IMR-90 (cell line): ENCODE measurements around the gene NT5C. TPM values are rescaled to one million over a fixed set of nuclear protein-coding genes. Genes with fewer than 3 reads are reported as not detected.
A peak's percentile ranks its signal among the peaks of the same experiment; 100 is the strongest.

ENCODE experiments used
- ATAC-seq: fragments of 200-7000 bp; cut with Tn5 transposase; 2 replicates; pipeline ENCODE4 v1.9.1; 2020; ENCODE audit warnings: low read depth, mild to moderate bottlenecking, moderate library complexity
- BruUV-seq: library from RNA; stranded (reverse); fragments of 400-500 nt; replicated peaks from 2 replicates; lab custom pipeline; 2021; lab: Mats Ljungman, UMichigan
- CTCF ChIA-PET: fragments of 300-600 bp; formaldehyde crosslinking; extraction: SDS; loops from one replicate; lab custom pipeline; 2021; ENCODE audit warnings: antibody characterized with exemption; lab: Yijun Ruan, JAX
- POLR2A ChIA-PET: fragments of 300-600 bp; sonication (Branson Sonifier 250); formaldehyde crosslinking; loops from one replicate; lab custom pipeline; 2022; ENCODE audit warnings: antibody characterized with exemption; ENCODE audit not compliant: unreplicated experiment; lab: Charles Lee
- DNase-seq: peaks from one replicate; pipeline ENCODE4 v3.0.0; 2013
- H2AFZ ChIP-seq: replicated peaks from 2 replicates; pipeline ENCODE3; 2013; ENCODE audit warnings: low read length, mild to moderate bottlenecking; ENCODE audit not compliant: poor library complexity
- H2AK5ac ChIP-seq: 2 replicates; pipeline ENCODE4 v1.6.1; 2013; ENCODE audit warnings: low read depth, low read length, inconsistent platforms
- H2AK9ac ChIP-seq: replicated peaks from 2 replicates; pipeline ENCODE3; 2013; ENCODE audit warnings: mild to moderate bottlenecking, low read depth, low read length, moderate library complexity; ENCODE audit not compliant: poor library complexity
- H2BK120ac ChIP-seq: 2 replicates; pipeline ENCODE4 v1.6.1; 2013; ENCODE audit warnings: low read depth, low read length, inconsistent platforms
- H2BK15ac ChIP-seq: 3 replicates; pipeline ENCODE4 v1.6.1; 2013; ENCODE audit warnings: low read depth, low read length, inconsistent platforms
- H2BK20ac ChIP-seq: 2 replicates; pipeline ENCODE4 v1.6.1; 2013; ENCODE audit warnings: low read depth, mild to moderate bottlenecking, inconsistent platforms, low read length, moderate library complexity
- H2BK5ac ChIP-seq: 2 replicates; pipeline ENCODE4 v1.6.1; 2013; ENCODE audit warnings: mild to moderate bottlenecking, low read depth, low read length, inconsistent platforms; ENCODE audit not compliant: poor library complexity, severe bottlenecking
- H3K14ac ChIP-seq: replicated peaks from 2 replicates; pipeline ENCODE4 v1.6.1; 2013; ENCODE audit warnings: low read depth, low read length, inconsistent platforms
- H3K18ac ChIP-seq: 2 replicates; pipeline ENCODE4 v1.6.1; 2013; ENCODE audit warnings: low read depth, low read length, control low read depth
- H3K23ac ChIP-seq: 2 replicates; pipeline ENCODE4 v1.6.1; 2013; ENCODE audit warnings: low read depth, low read length, inconsistent platforms
- H3K27ac ChIP-seq: 2 replicates; pipeline ENCODE4 v1.5.1; 2013; ENCODE audit warnings: mild to moderate bottlenecking, control low read depth, low read length; ENCODE audit not compliant: insufficient read depth
- H3K27me3 ChIP-seq: 2 replicates; pipeline ENCODE4 v1.6.1; 2013; ENCODE audit warnings: low read length; ENCODE audit not compliant: control insufficient read depth, insufficient read depth
- H3K36me3 ChIP-seq: 2 replicates; pipeline ENCODE4 v1.6.1; 2013; ENCODE audit warnings: low read length, mixed read lengths; ENCODE audit not compliant: control insufficient read depth, insufficient read depth
- H3K4ac ChIP-seq: 2 replicates; pipeline ENCODE4 v1.6.1; 2013; ENCODE audit warnings: low read depth, low read length, inconsistent platforms
- H3K4me1 ChIP-seq: 2 replicates; pipeline ENCODE4 v1.6.1; 2013; ENCODE audit warnings: low read length, mixed read lengths; ENCODE audit not compliant: control insufficient read depth, insufficient read depth
- H3K4me2 ChIP-seq: 2 replicates; pipeline ENCODE4 v1.6.1; 2013; ENCODE audit warnings: low read depth, mild to moderate bottlenecking, control low read depth, low read length, moderate library complexity
- H3K4me3 ChIP-seq: 2 replicates; pipeline ENCODE4 v1.5.1; 2013; ENCODE audit warnings: low read depth, mild to moderate bottlenecking, control low read depth, low read length, moderate library complexity; ENCODE audit not compliant: insufficient read depth
- H3K56ac ChIP-seq: 2 replicates; pipeline ENCODE4 v1.6.1; 2013; ENCODE audit warnings: low read length, inconsistent platforms; ENCODE audit not compliant: insufficient read depth; ENCODE audit errors: extremely low read depth
- H3K79me1 ChIP-seq, 2 experiments: 2 replicates each; pipeline ENCODE4 v1.6.1; 2013; ENCODE audit warnings: low read length in 2 of 2, inconsistent platforms in 1 of 2, low read depth in 1 of 2
- H3K9ac ChIP-seq: 2 replicates; pipeline ENCODE4 v1.6.1; 2013; ENCODE audit warnings: low read depth, low read length, control low read depth
- H3K9me1 ChIP-seq: 2 replicates; pipeline ENCODE4 v1.6.1; 2013; ENCODE audit warnings: low read length, inconsistent platforms; ENCODE audit not compliant: insufficient read depth
- H3K9me3 ChIP-seq: 2 replicates; pipeline ENCODE4 v1.6.1; 2013; ENCODE audit warnings: low read length; ENCODE audit not compliant: control insufficient read depth, insufficient read depth
- H4K20me1 ChIP-seq: 2 replicates; pipeline ENCODE4 v1.6.1; 2013; ENCODE audit warnings: low read length, inconsistent platforms; ENCODE audit not compliant: insufficient read depth
- H4K5ac ChIP-seq: 2 replicates; pipeline ENCODE4 v1.6.1; 2013; ENCODE audit warnings: mild to moderate bottlenecking, low read depth, low read length, control low read depth
- H4K8ac ChIP-seq, 2 experiments: 2 replicates each; pipeline ENCODE4 v1.6.1; 2013; ENCODE audit warnings: low read depth in 2 of 2, low read length in 2 of 2, control low read depth in 1 of 2, inconsistent platforms in 1 of 2
- H4K91ac ChIP-seq: 2 replicates; pipeline ENCODE4 v1.6.1; 2013; ENCODE audit warnings: low read depth, low read length, inconsistent platforms; ENCODE audit not compliant: insufficient read depth
- BHLHE40 ChIP-seq: fragments of 150-350 bp; IDR thresholded peaks from 2 replicates; pipeline ENCODE4 v1.6.1; 2016; ENCODE audit warnings: mild to moderate bottlenecking, low read depth, low read length
- CEBPB ChIP-seq: IDR thresholded peaks from 2 replicates; pipeline ENCODE4 v1.6.1; 2012; ENCODE audit warnings: low read depth, low read length, improper control_type of control experiment
- MXI1 ChIP-seq: IDR thresholded peaks from 2 replicates; pipeline ENCODE4 v1.6.1; 2012; ENCODE audit warnings: low read depth, mild to moderate bottlenecking, low read length, moderate library complexity, borderline replicate concordance
- NFE2L2 ChIP-seq: fragments of 150-350 bp; IDR thresholded peaks from 2 replicates; pipeline ENCODE4 v1.6.1; 2016; ENCODE audit warnings: low read depth, mild to moderate bottlenecking, low read length
- POLR2A ChIP-seq: IDR thresholded peaks from 2 replicates; pipeline ENCODE4 v1.6.1; 2012; ENCODE audit warnings: mild to moderate bottlenecking, low read depth, low read length
- RAD21 ChIP-seq: IDR thresholded peaks from 2 replicates; pipeline ENCODE4 v1.6.1; 2012; ENCODE audit warnings: low read length, improper control_type of control experiment
- RCOR1 ChIP-seq: IDR thresholded peaks from 2 replicates; pipeline ENCODE4 v1.6.1; 2012; ENCODE audit warnings: mild to moderate bottlenecking, low read length, improper control_type of control experiment; ENCODE audit not compliant: insufficient replicate concordance
- whole genome bisulfite sequencing, 2 experiments: methylation state at CpG; one replicate each; pipeline versions ENCODE4 v1.1.5 to v1.1.7; 2013; ENCODE audit warnings: missing lambda C conversion rate in 2 of 2; ENCODE audit not compliant: insufficient read length in 1 of 2; ENCODE audit errors: extremely low coverage in 2 of 2; 5-methylcytosine and 5-hydroxymethylcytosine counted together
- dilution Hi-C: fragments of 300-500 bp; cut with HindIII; formaldehyde crosslinking; loops from one replicate; pipeline ENCODE4 v1.14.3; 2018; ENCODE audit warnings: low sequenced_read_pairs; ENCODE audit not compliant: unreplicated experiment
- in situ Hi-C: fragments of 300-500 bp; cut with MboI; formaldehyde crosslinking; loops from 3 replicates; pipeline ENCODE4 v1.14.3; 2019; ENCODE audit warnings: low sequenced_read_pairs, inconsistent platforms, mixed read lengths
- intact Hi-C: fragments of 100-400 bp; cut with micrococcal nuclease; formaldehyde crosslinking; loops from 2 replicates; pipeline ENCODE4 v1.10.0; 2022
- polyA plus RNA-seq, 3 experiments: library from polyadenylated mRNA; depleted of rRNA; stranded (reverse); fragments of >200 nt; gene quantifications; 2 replicates each; pipeline ENCODE4 v1.2.3, GENCODE V29; 2012; ENCODE audit warnings: low replicate concordance in 1 of 3
- total RNA-seq: library from RNA; depleted of rRNA; stranded (reverse); fragments of >200 nt; gene quantifications from 2 replicates; pipeline ENCODE4 v1.2.3, GENCODE V29; 2012
- TF ChIP-seq, protein P1 (sequence below): fragments of 150-350 bp; IDR thresholded peaks from 2 replicates; pipeline ENCODE4 v1.6.1; 2016; ENCODE audit warnings: low read depth, mild to moderate bottlenecking, low read length, moderate library complexity, borderline replicate concordance
- TF ChIP-seq, protein P2 (sequence below): fragments of 150-350 bp; IDR thresholded peaks from 2 replicates; pipeline ENCODE4 v1.6.1; 2017; ENCODE audit warnings: mild to moderate bottlenecking, antibody characterized with exemption, low read length, low read depth

The NT5C gene
- total and polyA plus RNA-seq, 2 of the 4 experiments (the other 2 are of a cell fraction): 24.0 to 44.6 TPM

DNA sequence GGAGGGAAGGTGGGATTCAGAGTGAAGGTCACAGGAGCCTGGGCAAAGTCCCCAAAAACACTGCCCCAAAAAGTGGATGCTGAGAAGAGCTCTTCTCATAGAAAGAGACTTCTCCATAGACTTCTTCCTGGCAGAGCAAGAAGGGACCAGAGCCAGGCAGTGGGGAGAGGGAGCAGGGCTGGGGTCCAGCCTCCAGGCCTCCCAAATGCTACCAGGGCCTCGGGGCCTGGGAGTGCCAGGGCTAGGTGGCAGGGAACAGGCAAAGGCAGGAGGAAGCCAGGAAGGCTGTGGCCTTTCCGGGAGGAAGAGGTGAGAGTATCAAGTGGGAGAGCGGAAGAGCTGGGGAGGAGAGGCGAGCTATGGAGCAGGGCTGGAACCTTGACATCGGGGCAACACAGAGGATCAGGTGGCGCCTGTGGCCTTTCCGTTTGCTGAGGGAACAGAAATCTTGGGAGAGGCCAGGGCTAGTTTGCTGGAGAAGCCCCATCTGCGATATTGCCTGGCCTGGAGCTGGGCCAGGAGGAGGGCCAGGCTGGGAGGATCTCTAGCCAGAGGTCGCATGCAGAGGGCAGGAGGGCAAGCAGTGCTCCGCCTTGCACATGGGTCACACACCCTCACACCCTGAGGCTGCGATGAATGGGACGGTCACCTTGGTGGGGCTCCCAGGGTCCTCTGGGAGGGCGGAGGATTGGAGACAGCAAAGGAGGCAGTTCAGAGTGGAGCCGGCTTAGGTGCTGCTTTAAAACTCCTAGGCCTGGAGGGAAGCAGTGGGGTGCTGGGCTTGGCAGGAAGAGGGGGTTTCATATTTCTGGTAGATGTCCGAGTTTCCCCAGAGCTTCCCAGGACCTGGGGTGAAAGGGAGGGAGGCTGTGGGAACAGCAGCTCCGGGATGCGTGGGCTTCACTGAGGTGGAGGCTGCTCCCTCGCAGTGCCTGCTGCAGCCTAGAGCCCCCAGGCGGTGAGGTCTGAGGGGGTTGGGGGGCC is 40.4 kb downstream of the NT5C start:
- Histone ChIP-seq H4K20me1 (no peaks in the 10 kb centered on the region; the same call in 1 of the 2 replicates), H4K5ac (no peak overlapping the region; the same call in 1 of the 2 replicates), H2AFZ (peak overlapping the region; percentile 81), H2BK120ac (no peak overlapping the region), H2AK5ac (peak overlapping the region; percentile 86), H2BK5ac (no peak overlapping the region), H3K9me1 (peaks cover 22% of the 10 kb centered on the region), H3K4me3 (no peak overlapping the region), H2BK20ac (no peak overlapping the region), H3K56ac (no peak overlapping the region), H3K27me3 (no peaks in the 10 kb centered on the region), H3K79me1 (peaks cover 0 to 34% of the 10 kb centered on the region in 2 experiments; a peak in 3 of 4 replicates), H3K18ac (no peak overlapping the region; the same call in 1 of the 2 replicates), H3K23ac (no peak overlapping the region), H3K4ac (no peak overlapping the region), H3K4me1 (peaks cover 26% of the 10 kb centered on the region), H3K9ac (no peak overlapping the region), H3K36me3 (no peaks in the 10 kb centered on the region), H3K27ac (no peak overlapping the region), H3K14ac (0 out of 2 replicates have a peak overlapping the region, but pooled peaks have one; percentile 19), H2AK9ac (peak overlapping the region; percentile 93), H3K4me2 (no peak overlapping the region; the same call in 1 of the 2 replicates), H4K91ac (peak overlapping the region; percentile 11), H4K8ac (no peak overlapping the region), H3K9me3 (no peaks in the 10 kb centered on the region), H2BK15ac (no peak overlapping the region)
- 46% methylated on average over 5 of the region's 19 CpGs; no CpG with 5 or more reads in 1 of the 2 experiments for WGBS, 2 experiments
- DNase-seq (no peak), ATAC-seq (no peak)
- dilution Hi-C loops (no loop called here), in situ Hi-C loops (no loop called here), intact Hi-C loops (no loop called here)
- TF ChIP-seq RCOR1 (no peak), CEBPB (no peak), RAD21 (no peak), MXI1 (no peak), NFE2L2 (no peak), POLR2A (no peak), BHLHE40 (no peak)
- TF ChIP-seq, protein P1, sequence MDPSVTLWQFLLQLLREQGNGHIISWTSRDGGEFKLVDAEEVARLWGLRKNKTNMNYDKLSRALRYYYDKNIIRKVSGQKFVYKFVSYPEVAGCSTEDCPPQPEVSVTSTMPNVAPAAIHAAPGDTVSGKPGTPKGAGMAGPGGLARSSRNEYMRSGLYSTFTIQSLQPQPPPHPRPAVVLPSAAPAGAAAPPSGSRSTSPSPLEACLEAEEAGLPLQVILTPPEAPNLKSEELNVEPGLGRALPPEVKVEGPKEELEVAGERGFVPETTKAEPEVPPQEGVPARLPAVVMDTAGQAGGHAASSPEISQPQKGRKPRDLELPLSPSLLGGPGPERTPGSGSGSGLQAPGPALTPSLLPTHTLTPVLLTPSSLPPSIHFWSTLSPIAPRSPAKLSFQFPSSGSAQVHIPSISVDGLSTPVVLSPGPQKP: no peak
- TF ChIP-seq, protein P2, sequence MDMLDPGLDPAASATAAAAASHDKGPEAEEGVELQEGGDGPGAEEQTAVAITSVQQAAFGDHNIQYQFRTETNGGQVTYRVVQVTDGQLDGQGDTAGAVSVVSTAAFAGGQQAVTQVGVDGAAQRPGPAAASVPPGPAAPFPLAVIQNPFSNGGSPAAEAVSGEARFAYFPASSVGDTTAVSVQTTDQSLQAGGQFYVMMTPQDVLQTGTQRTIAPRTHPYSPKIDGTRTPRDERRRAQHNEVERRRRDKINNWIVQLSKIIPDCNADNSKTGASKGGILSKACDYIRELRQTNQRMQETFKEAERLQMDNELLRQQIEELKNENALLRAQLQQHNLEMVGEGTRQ: no peak
- POLR2A ChIA-PET: no interaction called here
- CTCF ChIA-PET: interaction anchor here (1.4 kb wide), 1 partner anchor 14 kb away, joined by 7 read pairs; no protein-coding TSS in a partner anchor
- no TSS peak for BruUV-seq
